Activated T-cell treated with anti-CD3 and anti-CD28 coated beads, Interleukin-2, amount 50 U/mL, for 24 hours (primary cell): Measurements from ENCODE around the gene FAM13A.

ENCODE experiments used
- DNase-seq: peaks from one replicate; pipeline ENCODE4 v3.0.0-alpha.2; 2020
- H3K27ac Mint-ChIP-seq: 2 replicates; pipeline ENCODE4 v1.8.0; 2020; ENCODE audit warnings: mild to moderate bottlenecking, mixed read lengths
- H3K27me3 Mint-ChIP-seq: 2 replicates; pipeline ENCODE4 v1.8.0; 2020; ENCODE audit warnings: mixed read lengths
- H3K36me3 Mint-ChIP-seq: 2 replicates; pipeline ENCODE4 v1.8.0; 2020; ENCODE audit warnings: low read depth, mixed read lengths
- H3K4me1 Mint-ChIP-seq: 2 replicates; pipeline ENCODE4 v1.8.0; 2020; ENCODE audit warnings: low read depth, mixed read lengths
- H3K4me3 Mint-ChIP-seq: 2 replicates; pipeline ENCODE4 v1.8.0; 2020; ENCODE audit warnings: mild to moderate bottlenecking, moderate library complexity, mixed read lengths
- H3K9me3 Mint-ChIP-seq: 2 replicates; pipeline ENCODE4 v1.8.0; 2020; ENCODE audit warnings: mixed read lengths

FAM13A gene

DNA sequence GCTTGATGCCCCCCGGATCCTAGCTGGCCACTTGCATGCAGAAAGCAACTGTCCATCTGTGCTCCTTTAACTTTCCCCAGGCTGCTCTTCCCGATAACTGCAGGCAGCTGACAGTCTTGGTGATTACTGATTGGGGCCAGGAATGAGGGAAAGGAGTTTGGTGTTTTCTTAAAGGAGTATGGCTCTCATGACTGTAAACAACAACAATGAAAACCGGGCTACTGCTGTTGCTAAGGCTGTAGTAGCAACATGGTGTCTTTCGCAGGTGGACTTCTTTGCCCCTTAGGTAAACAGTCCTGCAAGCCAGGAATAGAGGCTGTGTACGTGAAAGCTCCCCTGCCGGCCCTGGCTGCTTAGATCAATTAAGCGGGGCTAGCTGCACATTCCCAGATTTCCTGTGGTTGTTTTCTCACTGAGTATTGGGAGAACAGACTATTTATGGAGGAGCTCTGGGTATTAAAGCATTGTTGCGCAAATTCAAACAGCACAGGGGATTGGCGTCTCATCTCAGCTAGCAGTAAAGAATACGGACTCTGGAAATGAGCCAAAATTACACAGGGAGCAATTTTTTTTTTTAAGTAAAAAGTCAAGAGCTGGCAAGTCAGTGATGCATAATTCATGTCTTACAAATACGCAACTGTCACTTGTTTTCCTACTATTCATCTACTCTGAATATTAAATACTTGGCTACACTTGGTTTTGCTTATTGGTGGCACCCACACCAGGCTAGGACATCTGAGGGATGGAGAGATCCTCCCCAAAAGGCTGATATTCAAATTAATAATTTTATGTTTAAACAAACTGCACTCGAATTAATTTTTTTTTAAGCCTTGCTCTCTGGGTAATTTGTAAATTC lies 297.7 kb downstream of the FAM13A start:
- H3K27me3 Mint-ChIP-seq, result no peaks in the 10 kb centered on the region
- no peaks in the 10 kb centered on the region for H3K36me3 Mint-ChIP-seq
- no peak overlapping the region for H3K4me3 Mint-ChIP-seq
- H3K4me1 Mint-ChIP-seq, result no peaks in the 10 kb centered on the region
- H3K27ac Mint-ChIP-seq, result no peak overlapping the region
- H3K9me3 Mint-ChIP-seq, result no peaks in the 10 kb centered on the region
- no peak for DNase-seq

DNA sequence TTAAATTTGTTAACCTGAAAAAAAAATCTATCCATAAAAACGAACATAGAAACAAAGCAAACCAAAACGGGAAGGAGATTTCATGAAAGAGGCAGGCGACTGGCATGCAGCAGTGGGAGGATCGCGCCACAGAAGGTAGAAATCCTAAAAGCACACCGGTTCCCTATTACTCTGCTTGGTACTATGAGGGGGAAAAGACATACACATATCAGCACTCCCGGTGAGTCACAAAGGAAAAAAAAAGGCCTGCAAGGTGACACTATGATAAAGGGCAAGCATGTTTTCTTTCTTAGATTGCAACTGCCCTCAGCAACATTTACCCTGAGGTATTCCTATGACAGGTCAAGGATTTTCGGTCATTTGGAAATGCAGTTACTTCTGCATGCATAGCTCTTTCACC lies 298.7 kb downstream of the FAM13A start:
- Mint-ChIP-seq H3K36me3 (no peaks in the 10 kb centered on the region), H3K4me3 (no peak overlapping the region), H3K4me1 (no peaks in the 10 kb centered on the region), H3K9me3 (no peaks in the 10 kb centered on the region), H3K27me3 (no peaks in the 10 kb centered on the region), H3K27ac (no peak overlapping the region)
- DNase-seq, result no peak

DNA sequence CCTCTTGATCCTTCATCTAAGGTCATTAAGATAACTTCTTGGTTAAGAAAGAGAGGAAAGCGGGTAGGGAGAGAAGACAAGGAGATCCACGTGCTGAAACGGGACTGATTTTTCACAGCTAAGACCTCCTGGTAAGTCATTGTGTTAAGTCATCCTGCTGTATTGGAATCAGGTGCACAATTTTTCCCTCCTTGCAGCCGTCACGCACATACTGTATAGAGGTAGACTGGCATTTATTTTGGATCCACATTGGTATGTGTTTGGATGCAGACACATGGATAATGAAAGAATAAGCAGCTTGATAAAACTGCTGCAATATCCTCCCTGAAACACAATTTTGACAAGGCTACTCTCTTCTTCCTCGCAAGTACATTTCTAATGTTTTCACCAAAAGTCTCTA lies 299.2 kb downstream of the FAM13A start:
- no peaks in the 10 kb centered on the region for H3K36me3 Mint-ChIP-seq

DNA sequence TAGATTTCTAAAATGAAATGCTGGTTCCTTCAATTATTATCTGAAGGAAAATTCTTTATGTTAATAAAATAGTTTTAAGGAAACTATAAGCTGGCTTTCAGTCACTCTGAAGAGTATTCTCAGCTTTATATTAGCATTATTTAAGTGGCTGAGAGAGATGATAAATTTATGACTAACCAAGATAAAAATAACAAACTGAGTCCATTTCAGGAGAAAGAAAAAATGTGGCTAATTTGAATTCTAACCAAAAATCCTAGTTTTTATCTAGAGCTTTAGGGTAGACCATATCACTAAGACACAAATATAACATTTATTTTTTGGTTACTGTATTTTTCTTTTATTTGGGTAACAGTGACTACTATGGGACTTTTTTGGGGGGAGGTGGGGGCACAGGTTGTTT lies 299.9 kb downstream of the FAM13A start:
- no peaks in the 10 kb centered on the region for H3K27me3 Mint-ChIP-seq
- H3K27ac Mint-ChIP-seq, result no peak overlapping the region
- DNase-seq, result no peak
- H3K4me3 Mint-ChIP-seq, result no peak overlapping the region
- no peaks in the 10 kb centered on the region for H3K36me3 Mint-ChIP-seq
- H3K9me3 Mint-ChIP-seq, result no peaks in the 10 kb centered on the region
- H3K4me1 Mint-ChIP-seq, result no peaks in the 10 kb centered on the region

More for the DNA sequence above, 299.2 kb downstream of the FAM13A start:
- H3K27ac Mint-ChIP-seq, result no peak overlapping the region
- no peak for DNase-seq
- no peaks in the 10 kb centered on the region for H3K9me3 Mint-ChIP-seq
- H3K4me1 Mint-ChIP-seq, result no peaks in the 10 kb centered on the region
- H3K27me3 Mint-ChIP-seq, result no peaks in the 10 kb centered on the region
- H3K4me3 Mint-ChIP-seq, result no peak overlapping the region

DNA sequence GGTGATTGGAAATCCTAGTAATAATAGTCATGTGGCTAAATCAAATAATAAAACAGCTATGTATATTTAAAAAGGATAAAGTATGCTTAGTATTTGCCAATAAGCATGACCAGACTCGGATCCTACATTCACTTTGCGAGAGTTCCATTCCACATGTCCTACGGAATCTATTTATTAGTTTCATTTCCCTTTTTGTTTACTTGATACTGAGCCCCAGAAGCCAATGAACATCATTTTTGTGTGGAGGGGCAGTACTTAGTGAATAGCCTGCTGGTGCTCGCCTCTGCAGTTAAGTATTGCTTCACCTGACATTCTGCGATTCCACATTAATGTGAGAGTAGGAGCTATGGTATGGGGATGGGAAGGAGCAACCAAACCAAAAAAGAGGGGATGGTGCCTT lies 300.8 kb downstream of the FAM13A start:
- H3K4me3 Mint-ChIP-seq, result no peak overlapping the region
- H3K36me3 Mint-ChIP-seq, result no peaks in the 10 kb centered on the region
- DNase-seq, result no peak
- H3K27ac Mint-ChIP-seq, result no peak overlapping the region
- no peaks in the 10 kb centered on the region for H3K27me3 Mint-ChIP-seq
- H3K4me1 Mint-ChIP-seq, result no peaks in the 10 kb centered on the region
- no peaks in the 10 kb centered on the region for H3K9me3 Mint-ChIP-seq

DNA sequence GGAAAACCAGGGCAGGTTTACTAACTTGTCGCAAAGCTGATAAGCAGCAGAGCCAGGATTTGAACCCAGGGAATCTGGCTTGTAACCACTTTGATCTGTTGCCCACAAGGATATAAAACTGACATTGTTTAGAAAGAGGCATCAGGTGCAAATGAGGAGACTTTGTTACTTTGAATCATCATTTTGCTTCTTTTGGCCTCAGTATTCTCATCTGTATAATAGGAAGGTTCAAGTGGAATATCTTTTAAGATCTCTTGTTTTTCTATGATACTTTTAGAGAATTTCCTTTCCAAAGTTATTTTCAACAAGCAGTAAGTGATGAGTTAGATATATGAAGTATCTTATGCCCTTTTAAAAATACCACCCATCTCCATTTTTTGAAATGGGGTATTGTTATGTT lies 301.5 kb downstream of the FAM13A start:
- DNase-seq, result no peak
- H3K4me1 Mint-ChIP-seq, result no peaks in the 10 kb centered on the region
- no peaks in the 10 kb centered on the region for H3K9me3 Mint-ChIP-seq
- H3K36me3 Mint-ChIP-seq, result no peaks in the 10 kb centered on the region
- H3K27me3 Mint-ChIP-seq, result no peaks in the 10 kb centered on the region
- no peak overlapping the region for H3K4me3 Mint-ChIP-seq
- no peak overlapping the region for H3K27ac Mint-ChIP-seq

DNA sequence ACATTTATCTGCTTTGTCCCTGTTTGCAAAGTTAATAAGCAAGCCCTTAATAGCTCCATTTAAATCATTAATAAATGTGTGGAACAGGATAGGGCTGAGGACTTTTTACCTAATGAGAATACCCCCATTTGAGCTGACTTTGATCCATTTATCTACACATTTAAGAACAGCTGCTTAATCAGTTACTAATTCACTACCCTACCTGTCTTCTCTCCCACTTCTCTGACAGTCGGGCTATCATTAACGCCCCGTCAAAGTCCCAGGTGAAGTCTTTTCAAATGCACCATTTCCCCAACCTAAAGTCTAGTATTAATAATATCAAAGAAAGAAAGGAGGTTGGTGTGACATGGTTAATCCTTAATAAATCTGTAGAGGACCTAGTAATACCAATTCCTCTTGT lies 302.2 kb downstream of the FAM13A start:
- Mint-ChIP-seq H3K9me3 (no peaks in the 10 kb centered on the region), H3K27ac (no peak overlapping the region), H3K27me3 (no peaks in the 10 kb centered on the region), H3K4me1 (no peaks in the 10 kb centered on the region), H3K36me3 (peaks cover under 1% of the 10 kb centered on the region), H3K4me3 (no peak overlapping the region)
- no peak for DNase-seq

DNA sequence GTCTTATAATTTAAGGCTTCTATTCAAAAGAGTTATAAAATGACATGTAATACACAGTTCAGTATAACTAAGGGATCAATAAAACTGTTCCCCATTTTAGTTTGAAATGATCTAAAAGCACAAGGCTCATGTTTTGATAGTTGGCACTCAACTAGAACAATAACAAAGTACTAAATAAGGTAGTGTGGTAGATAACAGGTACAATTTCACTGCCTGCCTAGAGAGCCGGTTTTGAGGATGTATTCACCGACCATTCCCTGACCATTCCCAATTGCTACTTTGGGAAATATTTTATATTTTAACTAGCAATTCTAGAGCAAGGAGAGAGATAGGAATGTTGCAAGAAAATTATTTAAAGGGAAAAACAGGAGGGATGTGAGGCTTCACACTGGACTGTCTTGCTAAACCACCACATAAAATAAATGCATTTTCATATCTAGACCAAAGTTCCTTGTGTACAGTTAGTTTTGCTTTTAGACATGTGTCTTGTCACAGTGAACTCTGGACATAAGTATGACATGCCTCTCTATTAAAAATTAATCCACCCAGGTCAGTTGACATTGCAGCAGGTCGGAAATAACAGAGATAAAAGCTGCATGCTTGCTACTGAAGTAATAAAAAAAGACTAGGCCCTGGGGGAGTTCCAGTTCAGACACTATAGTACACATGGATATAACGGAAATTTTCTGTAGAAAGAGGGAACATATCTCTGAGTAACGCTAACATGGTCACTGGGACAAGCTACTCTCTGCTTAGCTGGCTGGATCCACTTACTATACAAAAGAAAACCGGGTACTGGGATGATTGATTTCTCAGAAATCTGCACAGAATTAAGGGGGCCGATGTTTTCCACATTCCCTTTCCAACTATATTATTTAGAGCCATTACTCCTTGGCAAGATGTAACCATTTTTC lies 303.1 kb downstream of the FAM13A start:
- H3K4me3 Mint-ChIP-seq, result no peak overlapping the region
- H3K4me1 Mint-ChIP-seq, result no peaks in the 10 kb centered on the region
- H3K27me3 Mint-ChIP-seq, result no peaks in the 10 kb centered on the region
- no peak for DNase-seq
- no peak overlapping the region for H3K27ac Mint-ChIP-seq
- no peaks in the 10 kb centered on the region for H3K9me3 Mint-ChIP-seq
- H3K36me3 Mint-ChIP-seq, result peaks cover 5% of the 10 kb centered on the region

GRCh38 chr4:88752754-88753153 lies 304.2 kb downstream of the FAM13A start:
- no peak overlapping the region for H3K4me3 Mint-ChIP-seq

DNA sequence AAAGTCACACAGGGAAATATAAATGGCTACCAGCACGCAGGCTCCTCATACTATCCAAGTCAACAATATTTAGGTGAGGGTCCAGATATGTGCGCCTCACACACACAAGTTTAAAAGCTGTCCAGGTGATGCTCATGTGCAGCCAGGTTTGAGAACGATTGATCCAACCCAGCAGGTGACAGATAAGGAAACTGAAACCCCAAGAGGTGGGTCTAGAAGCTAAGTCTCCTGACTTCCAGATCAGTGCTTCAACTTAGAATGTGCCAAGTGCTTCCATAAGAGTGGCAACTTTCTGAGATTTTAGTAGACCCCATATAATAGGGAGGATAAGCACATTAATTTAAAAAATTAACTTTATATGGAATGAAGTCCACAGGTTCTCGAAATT lies 304.9 kb downstream of the FAM13A start:
- Mint-ChIP-seq H3K4me3 (no peak overlapping the region), H3K4me1 (no peaks in the 10 kb centered on the region), H3K27me3 (no peaks in the 10 kb centered on the region), H3K27ac (no peak overlapping the region), H3K36me3 (peaks cover 10% of the 10 kb centered on the region), H3K9me3 (no peaks in the 10 kb centered on the region)
- DNase-seq, result no peak

More at GRCh38 chr4:88752754-88753153, 304.2 kb downstream of the FAM13A start:
- no peaks in the 10 kb centered on the region for H3K9me3 Mint-ChIP-seq
- peaks cover 10% of the 10 kb centered on the region for H3K36me3 Mint-ChIP-seq
- no peak overlapping the region for H3K27ac Mint-ChIP-seq
- H3K27me3 Mint-ChIP-seq, result no peaks in the 10 kb centered on the region
- no peak for DNase-seq
- H3K4me1 Mint-ChIP-seq, result no peaks in the 10 kb centered on the region

DNA sequence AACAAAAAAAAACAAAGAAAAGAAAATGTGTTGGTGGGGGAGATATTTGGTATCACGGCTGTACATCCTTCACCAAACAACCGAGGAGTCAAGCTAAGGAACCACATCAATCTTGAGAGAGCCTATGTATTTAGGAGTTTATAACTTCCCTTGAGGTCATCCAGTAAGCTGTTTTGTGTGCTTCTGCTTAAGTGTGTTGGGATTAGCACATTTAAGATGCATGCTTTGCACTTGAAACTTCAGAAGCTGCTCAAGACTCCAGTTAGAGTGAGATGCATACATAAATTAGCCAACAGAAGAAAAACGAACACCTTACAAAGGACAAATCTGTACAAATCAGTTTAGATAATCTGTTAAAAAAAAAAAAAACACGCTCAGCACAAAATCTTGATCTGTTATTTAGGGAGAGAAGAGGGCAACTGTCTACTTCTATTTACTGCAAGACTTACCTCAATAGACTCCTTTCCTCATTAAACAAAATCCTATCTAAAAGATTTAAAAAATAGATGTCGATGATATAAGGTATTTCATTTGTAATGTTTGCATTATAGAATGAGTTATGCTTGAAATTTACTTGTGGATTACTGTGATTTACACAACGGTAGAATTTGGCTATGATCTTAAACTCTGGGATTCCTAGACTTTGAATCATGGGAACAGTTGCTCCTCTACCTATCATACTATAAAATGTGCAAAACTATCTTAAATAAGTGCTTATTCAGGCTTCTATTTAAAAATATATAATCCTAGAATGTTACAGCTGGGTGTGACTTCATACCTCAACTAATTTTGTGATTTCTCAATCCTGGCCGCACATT lies 305.5 kb downstream of the FAM13A start:
- Mint-ChIP-seq H3K4me1 (no peaks in the 10 kb centered on the region), H3K36me3 (peaks cover 10% of the 10 kb centered on the region), H3K4me3 (no peak overlapping the region), H3K9me3 (no peaks in the 10 kb centered on the region), H3K27ac (no peak overlapping the region), H3K27me3 (no peaks in the 10 kb centered on the region)
- no peak for DNase-seq

GRCh38 chr4:88750369-88750768 lies 306.6 kb downstream of the FAM13A start:
- no peak overlapping the region for H3K27ac Mint-ChIP-seq
- no peaks in the 10 kb centered on the region for H3K27me3 Mint-ChIP-seq
- H3K4me3 Mint-ChIP-seq, result no peak overlapping the region
- no peaks in the 10 kb centered on the region for H3K9me3 Mint-ChIP-seq
- no peak for DNase-seq
- no peaks in the 10 kb centered on the region for H3K4me1 Mint-ChIP-seq
- peaks cover 10% of the 10 kb centered on the region for H3K36me3 Mint-ChIP-seq

DNA sequence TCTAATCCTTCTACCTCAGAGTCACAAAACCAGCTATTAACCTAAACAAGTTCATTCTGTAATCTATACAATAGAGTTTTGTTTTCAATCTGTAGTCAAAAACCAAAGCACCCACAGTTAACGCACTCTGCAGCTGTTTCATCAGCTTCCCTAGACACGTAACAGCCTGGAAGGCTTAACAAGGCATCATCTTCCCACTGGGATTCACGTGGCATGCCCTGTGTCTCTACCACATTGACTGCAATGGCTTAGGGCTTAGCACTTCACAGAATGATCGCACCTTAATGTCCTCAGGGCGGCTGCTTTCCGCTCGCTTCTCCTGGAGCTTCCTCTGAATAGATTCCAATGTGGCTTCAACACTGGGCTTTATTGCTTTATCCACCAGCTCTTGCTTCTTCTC lies 309.6 kb downstream of the FAM13A start:
- H3K4me3 Mint-ChIP-seq, result no peak overlapping the region
- DNase-seq, result no peak
- H3K27me3 Mint-ChIP-seq, result no peaks in the 10 kb centered on the region
- no peaks in the 10 kb centered on the region for H3K9me3 Mint-ChIP-seq
- H3K27ac Mint-ChIP-seq, result no peak overlapping the region
- no peaks in the 10 kb centered on the region for H3K4me1 Mint-ChIP-seq
- peaks cover 10% of the 10 kb centered on the region for H3K36me3 Mint-ChIP-seq

DNA sequence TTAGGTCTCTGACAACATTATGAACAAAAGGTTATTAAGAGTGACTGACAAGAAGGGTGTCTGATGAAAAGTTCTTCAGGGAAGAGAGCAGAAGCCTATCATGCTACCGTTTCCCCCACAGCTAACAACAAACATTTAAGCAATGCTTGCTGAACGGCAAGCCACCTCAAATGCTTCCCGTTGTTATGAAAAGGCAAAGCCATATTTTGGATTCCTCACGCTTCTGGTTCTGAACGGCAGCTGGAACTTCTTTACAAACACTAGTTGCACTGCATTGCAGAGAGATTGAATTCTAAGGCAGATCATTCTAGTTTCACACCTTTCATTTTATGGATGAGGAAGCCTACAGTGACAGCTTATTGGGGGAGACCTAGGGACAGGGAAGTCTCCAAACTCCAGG lies 310.8 kb downstream of the FAM13A start:
- H3K4me3 Mint-ChIP-seq, result no peak overlapping the region
- no peaks in the 10 kb centered on the region for H3K9me3 Mint-ChIP-seq
- DNase-seq, result no peak
- no peak overlapping the region for H3K27ac Mint-ChIP-seq
- no peaks in the 10 kb centered on the region for H3K4me1 Mint-ChIP-seq
- H3K27me3 Mint-ChIP-seq, result no peaks in the 10 kb centered on the region
- H3K36me3 Mint-ChIP-seq, result peaks cover 10% of the 10 kb centered on the region
